ENCODE data around the gene DNAH7. TPM values are rescaled to one million over a fixed set of nuclear protein-coding genes. Genes with fewer than 3 reads are reported as not detected.

The DNAH7 gene
- total RNA-seq, 6 experiments from 2014 or later: 0.05 to 0.41 (median 0.23) TPM

- H3K4me3 Mint-ChIP-seq: peak overlapping the region; percentile 55; the same call in 1 of the 2 replicates
- peak overlapping the region; percentile 72; the same call in 1 of the 2 replicates for H3K27ac Mint-ChIP-seq
- TF ChIP-seq CTCF (IDR thresholded peaks at IDR 0.05): no peak
- no peak for DNase-seq
- 0 out of 2 replicates have a peak, but pooled peaks cover 5% of the 10 kb centered on the region for H3K36me3 Mint-ChIP-seq (ENCODE audit: low read depth)
- H3K9me3 Mint-ChIP-seq: no peaks in the 10 kb centered on the region
- H3K27me3 Mint-ChIP-seq (ENCODE audit: insufficient read depth): no peaks in the 10 kb centered on the region; the same call in none of the 2 replicates
- H3K4me1 Mint-ChIP-seq (ENCODE audit: low read depth): peaks cover 43% of the 10 kb centered on the region
These were observed 8.3 kb upstream of the DNAH7 start for GRCh38 chr2:196076778-196077568.

- H3K27ac Mint-ChIP-seq: peak overlapping the region; percentile 56
- no peaks in the 10 kb centered on the region for H3K9me3 Mint-ChIP-seq
- peaks cover 43% of the 10 kb centered on the region for H3K4me1 Mint-ChIP-seq (ENCODE audit: low read depth)
- no peaks in the 10 kb centered on the region; the same call in none of the 2 replicates for H3K27me3 Mint-ChIP-seq (ENCODE audit: insufficient read depth)
- no peak overlapping the region for H3K4me3 Mint-ChIP-seq
- TF ChIP-seq CTCF (IDR thresholded peaks at IDR 0.05): no peak
- 0 out of 2 replicates have a peak, but pooled peaks cover 5% of the 10 kb centered on the region for H3K36me3 Mint-ChIP-seq (ENCODE audit: low read depth)
- peak; percentile 12 for DNase-seq
These were observed 6.6 kb upstream of the DNAH7 start for GRCh38 chr2:196075196-196075595.

- Mint-ChIP-seq H3K27me3 (ENCODE audit: insufficient read depth) (no peaks in the 10 kb centered on the region; the same call in none of the 2 replicates), H3K4me3 (no peak overlapping the region), H3K4me1 (ENCODE audit: low read depth) (peaks cover 40% of the 10 kb centered on the region), H3K27ac (peak overlapping the region; percentile 56; the same call in 1 of the 2 replicates), H3K36me3 (ENCODE audit: low read depth) (0 out of 2 replicates have a peak, but pooled peaks cover 5% of the 10 kb centered on the region), H3K9me3 (no peaks in the 10 kb centered on the region)
- TF ChIP-seq CTCF (IDR thresholded peaks at IDR 0.05): no peak
- DNase-seq: no peak
These were observed 6.0 kb upstream of the DNAH7 start for GRCh38 chr2:196074631-196075030.

GRCh38 chr2:196073521-196073920 lies 4.9 kb upstream of the DNAH7 start:
- no peaks in the 10 kb centered on the region; the same call in none of the 2 replicates for H3K27me3 Mint-ChIP-seq (ENCODE audit: insufficient read depth)
- no peak for TF ChIP-seq CTCF (IDR thresholded peaks at IDR 0.05)
- DNase-seq: no peak
- 0 out of 2 replicates have a peak, but pooled peaks cover 5% of the 10 kb centered on the region for H3K36me3 Mint-ChIP-seq (ENCODE audit: low read depth)
- no peak overlapping the region for H3K4me3 Mint-ChIP-seq
- no peak overlapping the region for H3K27ac Mint-ChIP-seq
- H3K9me3 Mint-ChIP-seq: no peaks in the 10 kb centered on the region
- H3K4me1 Mint-ChIP-seq (ENCODE audit: low read depth): peaks cover 36% of the 10 kb centered on the region

- Mint-ChIP-seq H3K4me1 (ENCODE audit: low read depth) (peaks cover 14% of the 10 kb centered on the region), H3K4me3 (peak overlapping the region; percentile 48), H3K27ac (no peak overlapping the region), H3K27me3 (ENCODE audit: insufficient read depth) (no peaks in the 10 kb centered on the region), H3K9me3 (no peaks in the 10 kb centered on the region), H3K36me3 (ENCODE audit: low read depth) (no peaks in the 10 kb centered on the region)
- no peak for DNase-seq
- peak; percentile 44 for TF ChIP-seq CTCF (IDR thresholded peaks at IDR 0.05)
These were observed 1.6 kb downstream of the DNAH7 start for GRCh38 chr2:196067088-196067382.

All from HFFc6 (cell line).